GM06990 (cell line): Measurements from ENCODE around the gene FBXL15.

Experiments
- DNase-seq: peaks from one replicate; pipeline ENCODE4 v3.0.0-alpha.2; 2011; ENCODE audit not compliant: insufficient read length; ENCODE audit errors: extremely low read depth
- H3K27me3 ChIP-seq: replicated peaks from 2 replicates; pipeline ENCODE4 v1.6.0; 2011; ENCODE audit warnings: low read length; ENCODE audit not compliant: control insufficient read depth, insufficient read depth
- H3K36me3 ChIP-seq: 2 replicates; pipeline ENCODE4 v1.5.1; 2011; ENCODE audit warnings: low read length; ENCODE audit not compliant: control insufficient read depth, insufficient read depth
- H3K4me3 ChIP-seq: replicated peaks from 2 replicates; pipeline ENCODE4 v1.5.1; 2011; ENCODE audit warnings: low read depth, mild to moderate bottlenecking, control low read depth, low read length
- CTCF ChIP-seq: IDR thresholded peaks from 2 replicates; pipeline ENCODE4 v1.5.1; 2011; ENCODE audit warnings: low read length, control low read depth, mild to moderate bottlenecking, inconsistent platforms; ENCODE audit not compliant: insufficient read depth, poor library complexity, severe bottlenecking

The FBXL15 gene

DNA sequence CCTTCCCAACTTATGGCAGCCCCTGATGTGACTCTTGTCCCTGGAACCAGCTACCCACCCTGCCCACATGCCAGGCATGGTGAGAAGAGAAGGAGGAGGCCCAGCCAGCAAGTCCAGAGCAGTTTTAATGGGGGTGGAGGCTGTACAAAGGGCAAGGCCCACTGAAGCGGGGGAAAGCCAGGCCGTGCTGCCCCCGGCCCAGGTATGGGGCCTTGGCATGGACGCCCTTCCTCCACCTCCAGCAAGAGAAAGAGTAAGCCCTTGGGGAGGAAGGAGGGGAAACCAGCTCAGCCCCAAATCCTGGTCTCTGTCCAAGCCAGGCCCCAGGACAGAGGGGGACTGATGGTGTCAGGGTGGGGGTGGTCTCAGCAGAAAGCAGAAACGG lies 18.1 kb upstream of the FBXL15 start:
- TF ChIP-seq CTCF, result no peak
- Histone ChIP-seq H3K27me3 (no peaks in the 10 kb centered on the region; the same call in 1 of the 2 replicates), H3K4me3 (no peak overlapping the region), H3K36me3 (peaks cover 44% of the 10 kb centered on the region)
- no peak for DNase-seq

- Histone ChIP-seq H3K4me3 (no peak overlapping the region), H3K36me3 (peaks cover 38% of the 10 kb centered on the region), H3K27me3 (no peaks in the 10 kb centered on the region; the same call in 1 of the 2 replicates)
- no peak for DNase-seq
- TF ChIP-seq CTCF, result no peak
These were observed 17.5 kb upstream of the FBXL15 start for GRCh38 chr10:102403115-102403514.

DNA sequence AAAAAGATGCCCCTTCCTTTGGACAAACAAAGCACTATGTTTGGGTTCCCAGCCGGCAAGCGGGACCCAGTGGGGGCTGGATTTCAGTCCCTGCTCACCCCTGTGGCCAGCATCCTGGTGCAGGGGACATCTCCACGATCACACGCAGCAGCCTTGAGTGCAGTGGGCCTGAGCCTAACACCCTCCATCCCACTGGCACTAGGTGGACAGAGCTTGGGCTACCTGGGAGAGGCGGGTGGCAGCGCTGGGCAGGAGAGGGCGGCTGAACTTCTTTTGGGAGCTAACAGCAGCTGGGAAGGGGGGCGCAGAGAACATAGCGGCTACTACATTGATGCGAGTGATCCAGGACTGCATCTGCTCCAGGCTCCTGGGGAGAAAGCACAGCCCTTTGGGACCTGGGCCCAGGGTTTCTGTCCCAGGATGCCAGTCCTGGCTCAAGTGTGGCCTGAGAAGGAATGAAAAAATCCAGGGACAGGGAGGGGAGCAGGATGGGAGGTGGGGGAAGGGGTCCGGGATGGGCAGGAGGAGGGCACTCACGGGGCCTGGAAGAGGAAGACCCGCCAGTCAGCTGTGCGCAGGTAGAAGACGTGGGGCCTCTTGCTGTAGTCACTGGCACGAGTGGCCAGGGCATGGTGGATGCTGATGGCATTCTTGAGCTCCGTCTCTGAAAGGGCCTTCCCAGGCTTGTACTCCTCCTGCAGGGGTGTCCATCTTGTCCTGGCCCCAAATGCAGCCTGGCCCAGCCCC lies 16.1 kb upstream of the FBXL15 start:
- peaks cover under 1% of the 10 kb centered on the region for H3K27me3 ChIP-seq
- TF ChIP-seq CTCF, result no peak
- no peak for DNase-seq
- no peak overlapping the region for H3K4me3 ChIP-seq
- H3K36me3 ChIP-seq, result peaks cover 35% of the 10 kb centered on the region

DNA sequence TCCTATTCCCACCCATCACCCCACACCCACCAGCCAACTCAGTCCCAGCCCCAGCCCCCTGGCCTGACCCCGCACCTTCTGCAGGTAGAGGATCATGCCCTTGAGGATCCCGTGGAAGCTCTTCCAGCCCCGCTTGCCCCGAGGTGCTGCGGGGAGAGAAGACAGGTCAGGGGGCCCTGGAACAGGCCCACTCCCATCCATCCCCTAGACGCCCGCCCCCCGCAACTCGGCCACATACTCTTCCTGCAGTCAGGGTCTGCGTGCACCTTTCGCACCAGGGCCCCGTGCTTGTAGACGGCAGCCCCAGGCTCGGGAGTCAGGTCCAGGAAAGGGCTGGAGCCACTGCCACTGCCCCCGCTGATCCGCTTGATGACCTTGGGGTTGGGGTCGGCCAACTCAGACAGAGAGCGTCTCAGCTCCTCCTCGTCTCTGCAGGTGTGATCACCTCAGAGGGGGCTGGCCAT lies 15.5 kb upstream of the FBXL15 start:
- TF ChIP-seq CTCF, result no peak
- no peak overlapping the region for H3K4me3 ChIP-seq
- H3K36me3 ChIP-seq, result peaks cover 30% of the 10 kb centered on the region
- DNase-seq, result no peak
- H3K27me3 ChIP-seq, result peaks cover 5% of the 10 kb centered on the region

- H3K36me3 ChIP-seq, result peaks cover 25% of the 10 kb centered on the region
- DNase-seq, result no peak
- H3K27me3 ChIP-seq, result peaks cover 5% of the 10 kb centered on the region
- H3K4me3 ChIP-seq, result no peak overlapping the region
- TF ChIP-seq CTCF, result no peak
These were observed 15.0 kb upstream of the FBXL15 start for GRCh38 chr10:102405632-102406031.

- no peak for TF ChIP-seq CTCF
- Histone ChIP-seq H3K4me3 (no peak overlapping the region), H3K36me3 (peaks cover 13% of the 10 kb centered on the region), H3K27me3 (peaks cover 6% of the 10 kb centered on the region)
- no peak for DNase-seq
These were observed 13.8 kb upstream of the FBXL15 start for GRCh38 chr10:102406815-102407214.
